GM12878 (cell line): ENCODE results near the gene DDR1. TPM values are rescaled to one million over a fixed set of nuclear protein-coding genes. Genes with fewer than 3 reads are reported as not detected.

Source experiments
- ATAC-seq: fragments of 200-7000 bp; cut with Tn5 transposase; 3 replicates; pipeline ENCODE4 v1.9.1; 2020; ENCODE audit warnings: mild to moderate bottlenecking, moderate library complexity
- BruUV-seq: library from RNA; stranded (reverse); fragments of 400-500 nt; replicated peaks from 2 replicates; lab custom pipeline; 2021; lab: Mats Ljungman, UMichigan
- CTCF ChIA-PET: fragments of 300-600 bp; sonication (Branson Sonifier 250); formaldehyde crosslinking; extraction: SDS; loops from one replicate; lab custom pipeline; 2021; ENCODE audit warnings: inconsistent platforms; lab: Yijun Ruan, JAX
- POLR2A ChIA-PET: fragments of 350-600 bp; formaldehyde crosslinking; extraction: SDS; loops from one replicate; lab custom pipeline; 2021; ENCODE audit warnings: inconsistent platforms; lab: Charles Lee
- RAD21 ChIA-PET: fragments of 300-600 bp; sonication (Branson Sonifier 250); formaldehyde crosslinking; loops from one replicate; lab custom pipeline; 2023; ENCODE audit warnings: antibody characterized with exemption; ENCODE audit not compliant: unreplicated experiment; lab: Charles Lee
- SMC1A ChIA-PET: fragments of 300-600 bp; sonication (Branson Sonifier 250); formaldehyde crosslinking; loops from one replicate; lab custom pipeline; 2023; ENCODE audit not compliant: unreplicated experiment, uncharacterized antibody; lab: Charles Lee
- DNase-seq: peaks from one replicate; pipeline ENCODE4 v3.0.0-alpha.2; 2011; ENCODE audit warnings: low read depth, low spot score
- FAIRE-seq: peaks from 3 replicates; lab custom pipeline; 2011; peaks lifted over from hg19 to GRCh38; lab: Jason Lieb, UNC
- H2AFZ ChIP-seq: 2 replicates; pipeline ENCODE4 v1.6.0; 2011; ENCODE audit warnings: low read depth, low read length, control low read depth; ENCODE audit not compliant: control insufficient read depth
- H3K27ac ChIP-seq: 2 replicates; pipeline ENCODE4 v1.5.1; 2011; ENCODE audit warnings: control low read depth; ENCODE audit not compliant: control insufficient read depth, insufficient read depth
- H3K27me3 ChIP-seq, 2 experiments: replicated peaks in 1 of 2; 2 replicates each; pipeline versions ENCODE4 v1.6.0 to v1.6.1; 2011; ENCODE audit warnings: low read length in 1 of 2; ENCODE audit not compliant: control insufficient read depth in 2 of 2, insufficient read depth in 2 of 2
- H3K36me3 ChIP-seq, 2 experiments: 2 replicates each; pipeline ENCODE4 v1.5.1; 2011; ENCODE audit warnings: low read length in 1 of 2; ENCODE audit not compliant: control insufficient read depth in 2 of 2, insufficient read depth in 2 of 2
- H3K4me1 ChIP-seq: 2 replicates; pipeline ENCODE4 v1.6.1; 2011; ENCODE audit warnings: mild to moderate bottlenecking, low read length, moderate library complexity, mixed read lengths; ENCODE audit not compliant: control insufficient read depth, insufficient read depth
- H3K4me2 ChIP-seq: 2 replicates; pipeline ENCODE4 v1.6.0; 2011; ENCODE audit warnings: control low read depth; ENCODE audit not compliant: control insufficient read depth, insufficient read depth
- H3K4me3 ChIP-seq: fragments of 200-600 bp; sonication (generic); 2 replicates; pipeline ENCODE4 v1.5.1; 2016
- H3K79me2 ChIP-seq: 2 replicates; pipeline ENCODE4 v1.6.0; 2011; ENCODE audit warnings: low read length; ENCODE audit not compliant: control insufficient read depth, insufficient read depth
- H3K9ac ChIP-seq: 2 replicates; pipeline ENCODE4 v1.8.0; 2011; ENCODE audit warnings: low read length, control low read depth, mixed read lengths; ENCODE audit not compliant: control insufficient read depth, insufficient read depth
- H3K9me3 ChIP-seq: replicated peaks from 3 replicates; pipeline ENCODE4 v1.5.1; 2011; ENCODE audit warnings: mild to moderate bottlenecking, low read length; ENCODE audit not compliant: control insufficient read depth, insufficient read depth
- H4K20me1 ChIP-seq: 2 replicates; pipeline ENCODE4 v1.6.0; 2011; ENCODE audit not compliant: control insufficient read depth, insufficient read depth
- CHD1 ChIP-seq: IDR thresholded peaks from 2 replicates; pipeline ENCODE4 v1.6.1; 2012; ENCODE audit warnings: low read depth, low read length, improper control_type of control experiment
- EZH2 ChIP-seq: IDR thresholded peaks from 2 replicates; pipeline ENCODE4 v1.6.1; 2012; ENCODE audit warnings: low read depth, mild to moderate bottlenecking, control low read depth, inconsistent platforms, low read length, borderline replicate concordance; ENCODE audit not compliant: control insufficient read depth
- FOXM1 ChIP-seq: IDR thresholded peaks from 2 replicates; pipeline ENCODE4 v1.6.1; 2012; ENCODE audit warnings: low read depth, mild to moderate bottlenecking, inconsistent platforms, low read length, moderate library complexity
- MYC ChIP-seq: IDR thresholded peaks from 2 replicates; pipeline ENCODE4 v1.6.1; 2011; ENCODE audit warnings: mild to moderate bottlenecking, low read length, moderate library complexity, inconsistent platforms; ENCODE audit not compliant: insufficient read depth, insufficient replicate concordance, insufficient read length, severe bottlenecking
- POLR2A ChIP-seq: IDR thresholded peaks from 2 replicates; pipeline ENCODE4 v1.6.1; 2011; ENCODE audit warnings: low read depth, mild to moderate bottlenecking, low read length
- RAD51 ChIP-seq: fragments of 450-650 bp; IDR thresholded peaks from 2 replicates; pipeline ENCODE4 v1.6.1; 2016; ENCODE audit warnings: moderate library complexity, mild to moderate bottlenecking, inconsistent platforms
- RUNX3 ChIP-seq: IDR thresholded peaks from 2 replicates; pipeline ENCODE4 v1.6.1; 2012; ENCODE audit warnings: low read length, inconsistent platforms
- SMARCA5 ChIP-seq: fragments of 450-650 bp; IDR thresholded peaks from 2 replicates; pipeline ENCODE4 v1.6.1; 2017; ENCODE audit warnings: mild to moderate bottlenecking
- WGBS: methylation state at CpG from one replicate; pipeline ENCODE4 v1.1.6; 2016; ENCODE audit warnings: low lambda C conversion rate; ENCODE audit not compliant: insufficient replicate concordance, insufficient coverage; ENCODE audit errors: missing lambda C conversion rate; 5-methylcytosine and 5-hydroxymethylcytosine counted together
- in situ Hi-C: fragments of 300-500 bp; cut with MboI; formaldehyde crosslinking; loops from 9 replicates; pipeline ENCODE4 v1.14.3; 2018; ENCODE audit warnings: mixed read lengths
- intact Hi-C: fragments of 100-400 bp; cut with micrococcal nuclease; formaldehyde crosslinking; loops from one replicate; pipeline ENCODE4 v1.14.2; 2022; ENCODE audit not compliant: unreplicated experiment
- polyA plus RNA-seq, 11 experiments: library from polyadenylated mRNA; depleted of rRNA in 4 of 11; unstranded in 6 of 11; stranded (reverse) in 5 of 11; fragments of >200 nt; fragmentation: Nextera tagmentation in 4 of 11; fragmentation: Illumina TruSeq in 1 of 11; extraction: Ambion mirVana in 4 of 11; extraction: Trizol in 1 of 11; gene quantifications; 1 replicate in 1 of 11; 2 replicates in 10 of 11; pipeline versions ENCODE4 v1.2.1 to v1.2.3, GENCODE V29; 2011 to 2016; ENCODE audit warnings: inconsistent platforms in 2 of 11, missing spikeins in 2 of 11, low read depth in 1 of 11
- total RNA-seq, 4 experiments: library from RNA; depleted of rRNA in 3 of 4; stranded (reverse); fragments of >200 nt in 3 of 4; fragmentation: Illumina TruSeq in 1 of 4; extraction: Trizol in 1 of 4; gene quantifications; 2 replicates each; pipeline versions ENCODE4 v1.2.1 to v1.2.3, GENCODE V29; 2013 to 2021
- TF ChIP-seq, protein P1 (sequence below): IDR thresholded peaks from 2 replicates; pipeline ENCODE4 v1.6.1; 2011; ENCODE audit warnings: mild to moderate bottlenecking, low read depth, low read length, moderate library complexity; ENCODE audit not compliant: insufficient replicate concordance
- TF ChIP-seq, protein P2 (sequence below): fragments of 450-650 bp; IDR thresholded peaks from 2 replicates; pipeline ENCODE4 v1.6.1; 2017; ENCODE audit warnings: low read depth, mild to moderate bottlenecking, moderate library complexity
- TF ChIP-seq, protein P3 (sequence below): fragments of 450-650 bp; IDR thresholded peaks from 2 replicates; pipeline ENCODE4 v1.6.1; 2016; ENCODE audit warnings: mild to moderate bottlenecking
- TF ChIP-seq, protein P4 (sequence below): fragments of 450-650 bp; IDR thresholded peaks from 2 replicates; pipeline ENCODE4 v1.6.1; 2017; ENCODE audit warnings: mild to moderate bottlenecking

Gene DDR1
- total and polyA plus RNA-seq, 10 of the 15 experiments (the other 5 are each of a cell fraction or from before 2014, with no cell fraction given), result 1.1 to 39.0 (median 11.9) TPM

- TF ChIP-seq RUNX3 (peak; percentile 59), SMARCA5 (peak; percentile 100), EZH2 (no peak), CHD1 (no peak), FOXM1 (no peak)
- TF ChIP-seq, protein P1, sequence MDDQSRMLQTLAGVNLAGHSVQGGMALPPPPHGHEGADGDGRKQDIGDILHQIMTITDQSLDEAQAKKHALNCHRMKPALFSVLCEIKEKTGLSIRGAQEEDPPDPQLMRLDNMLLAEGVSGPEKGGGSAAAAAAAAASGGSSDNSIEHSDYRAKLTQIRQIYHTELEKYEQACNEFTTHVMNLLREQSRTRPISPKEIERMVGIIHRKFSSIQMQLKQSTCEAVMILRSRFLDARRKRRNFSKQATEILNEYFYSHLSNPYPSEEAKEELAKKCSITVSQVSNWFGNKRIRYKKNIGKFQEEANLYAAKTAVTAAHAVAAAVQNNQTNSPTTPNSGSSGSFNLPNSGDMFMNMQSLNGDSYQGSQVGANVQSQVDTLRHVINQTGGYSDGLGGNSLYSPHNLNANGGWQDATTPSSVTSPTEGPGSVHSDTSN, result no peak
- TF ChIP-seq, protein P2, sequence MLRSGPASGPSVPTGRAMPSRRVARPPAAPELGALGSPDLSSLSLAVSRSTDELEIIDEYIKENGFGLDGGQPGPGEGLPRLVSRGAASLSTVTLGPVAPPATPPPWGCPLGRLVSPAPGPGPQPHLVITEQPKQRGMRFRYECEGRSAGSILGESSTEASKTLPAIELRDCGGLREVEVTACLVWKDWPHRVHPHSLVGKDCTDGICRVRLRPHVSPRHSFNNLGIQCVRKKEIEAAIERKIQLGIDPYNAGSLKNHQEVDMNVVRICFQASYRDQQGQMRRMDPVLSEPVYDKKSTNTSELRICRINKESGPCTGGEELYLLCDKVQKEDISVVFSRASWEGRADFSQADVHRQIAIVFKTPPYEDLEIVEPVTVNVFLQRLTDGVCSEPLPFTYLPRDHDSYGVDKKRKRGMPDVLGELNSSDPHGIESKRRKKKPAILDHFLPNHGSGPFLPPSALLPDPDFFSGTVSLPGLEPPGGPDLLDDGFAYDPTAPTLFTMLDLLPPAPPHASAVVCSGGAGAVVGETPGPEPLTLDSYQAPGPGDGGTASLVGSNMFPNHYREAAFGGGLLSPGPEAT, result peak; percentile 99
Observed at GRCh38 chr6:30907758-30908591, 23.7 kb downstream of the DDR1 start, which contains the start of gene GTF2H4 (continued).

GRCh38 chr6:30908700-30909099 is 24.4 kb downstream of the DDR1 start:
- no peak for TF ChIP-seq POLR2A
- TF ChIP-seq, protein P3, sequence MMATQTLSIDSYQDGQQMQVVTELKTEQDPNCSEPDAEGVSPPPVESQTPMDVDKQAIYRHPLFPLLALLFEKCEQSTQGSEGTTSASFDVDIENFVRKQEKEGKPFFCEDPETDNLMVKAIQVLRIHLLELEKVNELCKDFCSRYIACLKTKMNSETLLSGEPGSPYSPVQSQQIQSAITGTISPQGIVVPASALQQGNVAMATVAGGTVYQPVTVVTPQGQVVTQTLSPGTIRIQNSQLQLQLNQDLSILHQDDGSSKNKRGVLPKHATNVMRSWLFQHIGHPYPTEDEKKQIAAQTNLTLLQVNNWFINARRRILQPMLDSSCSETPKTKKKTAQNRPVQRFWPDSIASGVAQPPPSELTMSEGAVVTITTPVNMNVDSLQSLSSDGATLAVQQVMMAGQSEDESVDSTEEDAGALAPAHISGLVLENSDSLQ, result peak; percentile 26; the same call in 1 of the 2 replicates
- TF ChIP-seq, protein P4, sequence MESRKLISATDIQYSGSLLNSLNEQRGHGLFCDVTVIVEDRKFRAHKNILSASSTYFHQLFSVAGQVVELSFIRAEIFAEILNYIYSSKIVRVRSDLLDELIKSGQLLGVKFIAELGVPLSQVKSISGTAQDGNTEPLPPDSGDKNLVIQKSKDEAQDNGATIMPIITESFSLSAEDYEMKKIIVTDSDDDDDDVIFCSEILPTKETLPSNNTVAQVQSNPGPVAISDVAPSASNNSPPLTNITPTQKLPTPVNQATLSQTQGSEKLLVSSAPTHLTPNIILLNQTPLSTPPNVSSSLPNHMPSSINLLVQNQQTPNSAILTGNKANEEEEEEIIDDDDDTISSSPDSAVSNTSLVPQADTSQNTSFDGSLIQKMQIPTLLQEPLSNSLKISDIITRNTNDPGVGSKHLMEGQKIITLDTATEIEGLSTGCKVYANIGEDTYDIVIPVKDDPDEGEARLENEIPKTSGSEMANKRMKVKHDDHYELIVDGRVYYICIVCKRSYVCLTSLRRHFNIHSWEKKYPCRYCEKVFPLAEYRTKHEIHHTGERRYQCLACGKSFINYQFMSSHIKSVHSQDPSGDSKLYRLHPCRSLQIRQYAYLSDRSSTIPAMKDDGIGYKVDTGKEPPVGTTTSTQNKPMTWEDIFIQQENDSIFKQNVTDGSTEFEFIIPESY, result no peak
- TF ChIP-seq RAD51, result no peak
- TF ChIP-seq MYC, result no peak
- ChIA-PET CTCF (interaction anchor here (1.2 to 1.9 kb wide), 3 partner anchors 23 to 178 kb away, joined by 5 to 6 read pairs (median 5); no protein-coding TSS in a partner anchor), RAD21 (interaction anchor here (3.5 kb wide), 1 partner anchor 25 kb away, joined by 22 read pairs; the partner anchor contains the start of gene DDR1), POLR2A (no interaction called here), SMC1A (interaction anchor here (0.8 to 3.0 kb wide), 3 partner anchors 25 to 212 kb away, joined by 3 to 14 read pairs (median 4); partner anchors contain the start of gene DDR1)
- Histone ChIP-seq H3K4me2 (peak overlapping the region; percentile 92), H3K79me2 (peaks cover 11% of the 10 kb centered on the region), H3K36me3 (peaks cover 3% of the 10 kb centered on the region in 2 experiments; a peak in 1 of 4 replicates), H2AFZ (peak overlapping the region; percentile 98; the same call in 1 of the 2 replicates), H3K4me3 (peak overlapping the region; percentile 100), H3K27me3 (no peaks in the 10 kb centered on the region), H3K9me3 (no peaks in the 10 kb centered on the region), H3K9ac (peak overlapping the region; percentile 87), H4K20me1 (no peaks in the 10 kb centered on the region), H3K4me1 (peaks cover 9% of the 10 kb centered on the region), H3K27ac (peak overlapping the region; percentile 75; the same call in 1 of the 2 replicates)
- ATAC-seq (no peak), DNase-seq (no peak), FAIRE-seq (no peak)
- 16% methylated on average over 2 of the region's 2 CpGs for WGBS
- in situ Hi-C loops, result no loop called here
- no TSS peak for BruUV-seq
- intact Hi-C loops, result loop anchor here (2.0 kb wide), 1 partner anchor 26 kb away; no protein-coding TSS in a partner anchor
